Measurements from ENCODE around the gene PACS1.
A peak's percentile ranks its signal among the peaks of the same experiment; 100 is the strongest.

Gene PACS1

GRCh38 chr11:66143264-66143566, 73.1 kb downstream of the PACS1 start:
- DNase-seq (ENCODE audit: low read depth): no peak

GRCh38 chr11:66143996-66144678, 74.1 kb downstream of the PACS1 start:
- DNase-seq (ENCODE audit: low read depth): no peak

DNA sequence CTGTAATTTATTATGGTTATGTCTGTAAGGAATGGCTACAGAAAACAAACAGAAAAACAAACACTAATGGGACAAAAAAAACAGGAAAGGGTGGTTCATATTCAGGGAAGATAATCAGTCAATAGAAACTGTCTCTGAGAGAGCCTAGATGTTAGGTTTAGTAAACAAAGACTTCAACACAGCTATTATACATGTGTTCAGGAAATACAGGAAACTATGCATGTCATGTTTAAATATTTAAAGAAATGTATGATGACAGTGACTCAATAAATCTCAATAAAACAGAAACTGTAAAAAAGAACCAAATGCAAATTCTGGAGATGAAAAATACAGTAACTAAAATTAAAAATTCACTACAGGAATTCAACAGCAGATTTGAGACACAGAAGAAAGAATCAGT, 76.0 kb downstream of the PACS1 start:
- DNase-seq (ENCODE audit: low read depth): no peak

DNA sequence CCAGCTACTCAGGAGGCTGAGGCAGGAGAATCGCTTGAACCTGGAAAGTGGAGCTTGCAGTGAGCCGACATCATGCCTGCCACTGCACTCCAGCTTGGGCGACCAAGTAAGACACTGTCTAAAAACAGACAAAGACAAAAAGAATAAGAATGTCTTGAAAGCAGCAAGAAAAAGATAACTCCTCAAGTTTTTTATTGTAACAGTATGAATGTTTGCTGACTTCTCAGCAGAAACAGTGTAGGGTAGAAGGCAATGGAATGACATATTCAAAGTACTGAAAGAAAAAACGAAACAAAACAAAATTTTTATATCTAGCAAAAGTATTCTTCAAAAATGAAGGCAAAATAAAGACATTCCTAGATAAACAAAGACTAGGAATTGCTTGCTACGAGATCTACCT, 76.9 kb downstream of the PACS1 start:
- no peak for DNase-seq (ENCODE audit: low read depth)

DNA sequence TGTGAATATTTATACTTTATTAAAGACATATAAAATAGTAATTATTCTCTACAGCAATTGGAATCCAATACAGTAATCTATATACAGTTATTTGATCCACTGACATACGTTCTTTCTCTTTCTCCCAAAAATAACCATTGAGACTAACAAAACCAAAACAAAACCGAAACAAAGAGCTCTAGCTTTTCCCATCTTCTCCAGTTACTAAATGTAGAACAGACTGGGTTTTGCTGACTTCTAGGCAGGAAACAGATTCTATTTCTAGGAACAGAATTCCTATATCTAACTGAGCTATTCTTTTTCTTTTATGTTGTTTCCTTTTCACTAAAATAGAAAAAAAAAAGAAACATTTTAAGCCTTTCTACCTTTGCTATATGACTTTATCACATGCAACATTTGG, 80.1 kb downstream of the PACS1 start:
- no peak for DNase-seq (ENCODE audit: low read depth)

GRCh38 chr11:66150725-66151124, 80.7 kb downstream of the PACS1 start:
- no peak for DNase-seq (ENCODE audit: low read depth)

- no peak for DNase-seq (ENCODE audit: low read depth)
Measured at GRCh38 chr11:66151273-66151672, 81.2 kb downstream of the PACS1 start.

DNA sequence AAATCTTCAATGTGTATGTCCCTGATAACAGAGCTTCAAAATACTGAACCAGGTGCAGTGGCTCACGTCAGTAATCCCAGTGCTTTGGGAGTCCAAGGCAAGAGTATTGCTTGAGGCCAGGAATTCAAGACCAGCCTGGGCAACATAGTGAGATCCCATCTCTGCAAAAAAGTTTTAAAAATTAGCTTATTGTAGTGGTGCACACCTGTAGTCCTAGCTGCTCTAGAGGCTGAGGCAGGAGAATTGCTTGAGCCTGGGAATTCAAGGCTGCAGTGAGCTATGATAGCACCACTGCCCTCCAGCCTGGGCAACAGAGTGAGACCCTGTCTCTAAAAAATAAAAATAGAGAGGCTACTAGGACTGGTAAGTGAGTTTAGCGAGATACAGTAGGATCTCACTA, 84.0 kb downstream of the PACS1 start:
- DNase-seq (ENCODE audit: low read depth): no peak

- DNase-seq (ENCODE audit: low read depth): no peak
Measured at GRCh38 chr11:66155387-66156073, 85.5 kb downstream of the PACS1 start.

DNA sequence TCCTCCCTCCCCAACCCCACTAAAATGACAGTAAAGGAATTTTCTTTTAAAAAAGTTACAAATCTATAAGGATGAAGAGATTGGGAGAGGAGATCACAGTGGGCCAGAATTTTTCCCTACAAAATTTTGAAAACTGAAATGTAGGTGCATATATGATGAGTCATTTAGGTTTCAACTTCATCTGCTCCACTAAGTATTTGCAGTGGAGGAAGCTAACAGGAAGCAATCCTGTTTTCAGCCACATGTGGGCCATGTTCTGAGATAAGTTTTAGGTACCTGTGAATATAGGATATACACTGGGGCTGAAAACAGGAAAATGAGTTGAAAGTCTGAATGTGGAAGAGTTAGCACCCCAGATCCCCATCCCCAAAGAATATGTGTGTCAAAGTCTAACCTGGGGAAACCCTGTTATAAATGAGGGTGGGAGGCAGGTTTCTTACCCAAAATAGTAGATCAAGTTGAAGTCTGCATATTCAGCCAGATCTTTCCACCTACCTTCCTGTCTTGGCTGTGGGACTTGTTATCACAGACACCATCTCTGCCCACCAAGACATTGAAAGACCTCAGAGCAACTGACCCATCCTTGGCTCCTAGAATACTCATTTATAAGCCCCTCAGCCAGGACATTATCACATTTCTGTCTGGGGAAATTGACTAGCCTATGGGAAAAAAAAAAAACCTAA, 87.3 kb downstream of the PACS1 start:
- peak; percentile 25 for DNase-seq (ENCODE audit: low read depth)

DNA sequence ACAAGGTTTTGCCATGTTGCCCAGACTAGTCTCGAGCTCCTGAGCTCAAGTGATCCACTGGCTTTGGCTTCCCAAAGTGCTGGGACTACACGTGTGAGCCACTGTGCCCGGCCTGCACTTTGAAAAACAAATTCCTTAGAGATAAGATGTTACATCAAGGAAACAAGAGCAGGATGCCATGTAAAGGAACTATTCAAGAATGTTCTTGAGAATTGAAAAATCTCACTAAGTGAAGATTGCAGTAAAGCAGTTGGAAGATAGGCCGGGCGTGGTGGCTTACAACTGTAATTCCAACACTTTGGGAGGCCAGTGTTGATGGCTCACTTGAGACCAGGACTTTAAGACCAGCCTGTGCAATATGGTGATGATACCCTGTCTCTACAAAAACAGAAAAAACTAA, 88.1 kb downstream of the PACS1 start:
- no peak for DNase-seq (ENCODE audit: low read depth)

DNA sequence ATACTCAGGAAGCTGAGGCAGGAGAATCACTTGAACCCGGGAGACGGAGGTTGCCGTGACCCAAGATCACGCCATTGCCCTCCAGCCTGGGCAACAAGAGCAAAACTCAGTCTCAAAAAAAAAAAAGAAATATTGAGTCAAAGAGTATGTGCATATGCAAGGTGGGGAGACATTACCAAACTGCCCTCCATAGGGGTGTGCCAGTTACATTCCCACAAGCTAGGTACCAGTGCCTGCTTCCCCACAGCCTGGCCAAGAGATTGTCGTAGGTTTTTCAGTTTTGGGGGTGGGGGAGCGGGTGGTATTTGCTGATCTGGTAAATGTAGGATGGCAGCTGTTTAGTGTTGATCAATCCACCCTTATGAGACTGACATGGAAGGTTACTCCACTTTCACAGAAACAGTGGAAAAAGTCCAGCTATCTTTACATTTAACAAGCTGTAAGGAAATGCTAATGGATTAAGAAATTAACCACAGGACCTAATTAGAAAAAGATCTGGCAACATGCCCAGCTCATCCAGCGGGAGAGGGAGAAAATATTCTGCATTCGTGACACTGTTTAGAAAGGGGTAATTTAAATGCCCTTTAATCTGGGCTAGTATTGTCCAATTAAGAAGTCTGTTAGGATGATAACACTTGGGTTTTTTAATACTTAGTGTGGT, 89.4 kb downstream of the PACS1 start:
- peak; percentile 59 for DNase-seq (ENCODE audit: low read depth)

GRCh38 chr11:66160709-66161108, 90.6 kb downstream of the PACS1 start:
- no peak for DNase-seq (ENCODE audit: low read depth)

GRCh38 chr11:66168289-66168688, 98.2 kb downstream of the PACS1 start:
- DNase-seq (ENCODE audit: low read depth): no peak

DNA sequence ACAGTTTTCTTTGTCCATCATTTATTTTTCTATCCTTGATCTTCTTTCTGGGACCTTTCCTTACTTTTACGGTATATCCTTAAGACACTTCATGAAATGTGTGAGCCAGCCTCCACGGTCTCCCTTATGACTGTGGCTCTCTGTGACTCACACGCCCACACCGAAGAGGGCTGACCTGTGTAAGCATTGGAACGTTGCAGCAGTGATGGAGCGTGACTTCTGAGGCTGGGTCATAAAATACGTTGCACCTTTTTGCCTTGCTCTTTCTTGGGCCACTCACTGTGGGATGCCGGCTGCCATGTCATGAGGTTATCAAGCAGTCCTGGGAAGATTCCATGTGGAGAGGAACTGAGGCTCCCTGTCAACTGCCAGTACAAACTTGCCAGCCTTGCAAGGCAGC, 102.1 kb downstream of the PACS1 start:
- DNase-seq (ENCODE audit: low read depth): peak; percentile 67

DNA sequence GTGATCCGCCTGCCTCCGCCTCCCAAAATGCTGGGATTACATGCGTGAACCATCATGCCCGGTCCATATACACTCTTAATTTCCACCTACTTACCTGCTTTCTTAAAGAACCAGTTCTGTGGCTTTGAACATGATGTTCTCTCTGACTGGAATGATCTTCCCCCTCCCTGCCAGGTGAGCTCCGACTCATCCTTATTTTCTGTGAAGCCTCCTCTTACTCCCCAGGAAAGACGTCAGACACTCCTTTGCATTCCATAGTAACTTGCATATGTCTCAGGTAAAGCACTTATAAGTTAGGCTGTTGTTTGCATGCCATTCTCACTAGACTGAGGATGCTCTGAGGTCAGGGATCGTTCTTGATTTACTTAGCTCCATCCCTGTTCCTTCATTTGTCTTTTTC, 106.6 kb downstream of the PACS1 start:
- DNase-seq (ENCODE audit: low read depth): no peak

DNA sequence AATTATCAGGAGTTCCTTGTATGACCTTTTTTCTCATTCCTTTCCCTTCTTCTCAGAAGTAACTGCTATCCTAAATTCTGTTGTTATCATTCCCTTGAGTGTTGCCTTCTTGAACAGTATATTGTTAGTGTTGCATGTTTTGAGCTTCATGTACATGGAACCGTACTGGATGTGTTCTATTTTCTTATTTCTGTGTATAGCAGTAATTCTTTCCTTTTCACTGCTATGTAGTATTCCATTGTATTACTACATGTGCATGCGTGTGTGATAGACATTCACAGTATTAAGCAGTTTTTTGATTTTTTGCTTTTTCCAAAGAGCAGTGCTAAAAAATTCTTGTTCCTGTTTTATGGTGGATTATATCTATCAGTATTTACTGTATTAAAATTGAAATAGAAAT, 108.1 kb downstream of the PACS1 start:
- no peak for DNase-seq (ENCODE audit: low read depth)

DNA sequence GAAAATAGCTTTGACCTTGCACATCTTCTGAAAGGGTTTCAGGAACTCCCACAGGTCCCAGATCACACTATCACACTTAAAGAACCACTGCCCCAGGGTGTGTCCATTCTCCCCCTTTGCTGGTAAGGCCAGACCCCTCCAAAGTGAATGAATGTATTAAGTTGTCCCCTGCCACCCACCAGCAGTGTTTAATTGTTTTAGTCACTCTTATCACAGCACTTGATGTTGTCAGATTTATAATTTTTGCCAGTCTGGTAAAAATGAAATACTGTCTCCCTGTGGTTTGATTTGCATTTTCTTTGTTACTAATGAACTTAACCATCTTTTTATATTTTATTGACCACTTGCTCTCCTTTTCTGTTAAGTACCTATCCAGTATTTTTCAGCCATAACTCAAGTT, 108.8 kb downstream of the PACS1 start:
- DNase-seq (ENCODE audit: low read depth): no peak

- no peak for DNase-seq (ENCODE audit: low read depth)
Measured at GRCh38 chr11:66181632-66182315, 111.7 kb downstream of the PACS1 start.

DNA sequence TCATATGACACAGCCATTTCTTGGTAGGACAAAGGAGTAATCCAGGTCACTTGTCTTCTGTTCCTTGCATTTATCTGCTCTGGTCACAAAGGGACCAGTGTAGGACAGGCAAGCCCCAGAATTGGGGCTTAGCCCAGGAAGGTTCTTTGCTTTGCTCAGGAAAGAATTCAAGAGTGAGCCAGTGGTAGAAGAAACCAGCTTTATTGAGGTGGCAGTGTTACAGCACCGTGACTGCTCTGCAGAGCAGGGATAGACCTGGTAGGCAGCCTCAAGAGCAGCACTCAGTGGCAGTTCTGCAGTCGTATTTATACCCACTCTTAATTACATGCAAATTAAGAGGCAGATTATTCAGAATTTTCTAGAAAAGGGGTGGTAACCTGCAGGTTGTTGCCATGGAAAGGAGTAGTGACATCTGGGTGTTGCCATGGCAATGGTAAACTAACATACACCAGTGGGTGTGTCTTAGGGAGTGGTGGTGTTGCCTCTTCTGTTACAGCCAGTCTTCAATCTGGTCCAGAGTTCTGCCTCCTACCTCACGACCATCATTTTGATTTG, 113.5 kb downstream of the PACS1 start:
- peak; percentile 19 for DNase-seq (ENCODE audit: low read depth)

DNA sequence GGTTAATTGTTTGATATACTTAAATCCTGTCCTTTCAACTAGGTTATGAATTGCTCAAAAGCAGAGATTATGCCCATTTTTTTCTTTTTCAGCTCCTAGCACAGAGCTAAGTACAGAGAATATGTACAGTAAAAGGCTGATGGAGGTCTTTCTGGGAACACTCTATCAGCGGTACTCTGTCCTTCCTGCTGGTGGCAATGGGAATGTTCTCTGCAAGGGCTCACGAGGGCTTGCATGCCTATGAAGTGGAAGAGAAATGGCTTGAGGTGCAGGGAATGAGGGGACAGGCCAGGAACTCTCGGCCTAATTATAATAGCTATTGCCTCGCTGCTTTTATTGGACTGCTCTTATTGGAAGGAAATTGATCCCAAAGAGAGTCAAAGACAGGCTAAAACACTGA, 114.7 kb downstream of the PACS1 start:
- DNase-seq (ENCODE audit: low read depth): no peak

- no peak for DNase-seq (ENCODE audit: low read depth)
Measured at GRCh38 chr11:66186470-66186869, 116.4 kb downstream of the PACS1 start.

All from EH (cell line).